ENCODE data around the gene CAPG. TPM values are rescaled to one million over a fixed set of nuclear protein-coding genes. Genes with fewer than 3 reads are reported as not detected.
A peak's percentile ranks its signal among the peaks of the same experiment; 100 is the strongest.

Gene CAPG, protein sequence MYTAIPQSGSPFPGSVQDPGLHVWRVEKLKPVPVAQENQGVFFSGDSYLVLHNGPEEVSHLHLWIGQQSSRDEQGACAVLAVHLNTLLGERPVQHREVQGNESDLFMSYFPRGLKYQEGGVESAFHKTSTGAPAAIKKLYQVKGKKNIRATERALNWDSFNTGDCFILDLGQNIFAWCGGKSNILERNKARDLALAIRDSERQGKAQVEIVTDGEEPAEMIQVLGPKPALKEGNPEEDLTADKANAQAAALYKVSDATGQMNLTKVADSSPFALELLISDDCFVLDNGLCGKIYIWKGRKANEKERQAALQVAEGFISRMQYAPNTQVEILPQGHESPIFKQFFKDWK
- 1 to 10 TPM; 5.7 to 8.0 TPM for total RNA-seq
- polyA plus RNA-seq, result 10 to 100 TPM; 15.7 to 18.6 (median 16.8) TPM
- 2.0 to 15.7 (median 4.6) reads per million in 6 experiments for total RNA-seq

DNA sequence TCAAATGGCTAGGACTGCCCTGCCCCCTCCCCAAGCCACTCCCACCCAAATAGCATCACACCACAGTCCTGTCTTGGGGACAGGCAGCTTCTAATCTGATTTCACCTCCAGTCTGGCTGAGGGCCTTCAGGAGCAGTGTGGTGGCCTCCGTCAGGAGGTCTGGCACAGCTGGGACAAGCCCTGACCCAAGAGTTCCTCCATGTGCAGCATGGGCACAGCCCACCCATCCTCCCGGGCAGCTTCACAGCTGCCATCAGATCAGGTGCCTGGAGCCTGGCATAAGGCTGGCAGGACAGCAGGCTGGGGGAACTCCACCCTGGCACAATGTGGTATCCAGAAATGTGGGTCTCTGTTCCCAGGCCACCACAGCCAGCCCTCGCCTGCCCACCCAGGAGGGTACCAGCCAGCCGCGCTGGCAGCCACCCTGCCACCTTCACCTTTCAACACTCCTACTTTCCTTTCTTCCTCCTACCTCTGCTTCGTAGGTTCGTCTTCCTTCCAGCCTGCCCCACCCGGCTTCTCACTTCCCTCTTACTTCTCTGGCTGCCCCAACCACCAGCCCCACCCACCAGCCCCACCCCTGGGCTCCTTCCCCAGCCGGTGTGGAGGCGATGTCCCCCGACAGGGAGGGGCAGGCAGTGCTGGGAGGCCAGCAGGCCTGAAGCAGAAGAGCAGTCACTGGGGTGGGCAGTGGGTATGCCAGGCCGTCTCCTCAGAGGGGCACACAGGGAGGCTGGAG lies at the start of gene CAPG:
Gene CAPG, minus strand, starts transcription at position 522 of the 739 bp plus-strand sequence. CDS start 8,221 bp downstream, outside the sequence.
- H3K4me3 Mint-ChIP-seq, result peak within 1 kb of the TSS; percentile 58 to 82 (median 72)
- POLR2A ChIA-PET, result interaction anchor here (1.9 to 3.1 kb wide), 2 partner anchors 9 to 83 kb away, joined by 11 to 23 read pairs; partner anchors contain the start of genes SH2D6 and TGOLN2
- DNase-seq (peak in 4 of 10 donors; percentile 15 to 63 (median 30)), ATAC-seq (peak in 1 of 2 donors; percentile 21)
- peaks cover 30 to 87% (median 64%) of the 10 kb centered on the region in 4 donors for H3K4me1 Mint-ChIP-seq
- no peaks in the 10 kb centered on the region for H3K36me3 Mint-ChIP-seq
- H3K9me3 Mint-ChIP-seq, result peaks cover 0 to 6% (median 0%) of the 10 kb centered on the region in 9 donors
- peaks cover 0 to 3% (median 0%) of the 10 kb centered on the region in 5 donors for H3K27me3 Mint-ChIP-seq
- H3K27ac Mint-ChIP-seq, result peak within 1 kb of the TSS in 9 of 10 donors; percentile 31 to 80 (median 63)

DNA sequence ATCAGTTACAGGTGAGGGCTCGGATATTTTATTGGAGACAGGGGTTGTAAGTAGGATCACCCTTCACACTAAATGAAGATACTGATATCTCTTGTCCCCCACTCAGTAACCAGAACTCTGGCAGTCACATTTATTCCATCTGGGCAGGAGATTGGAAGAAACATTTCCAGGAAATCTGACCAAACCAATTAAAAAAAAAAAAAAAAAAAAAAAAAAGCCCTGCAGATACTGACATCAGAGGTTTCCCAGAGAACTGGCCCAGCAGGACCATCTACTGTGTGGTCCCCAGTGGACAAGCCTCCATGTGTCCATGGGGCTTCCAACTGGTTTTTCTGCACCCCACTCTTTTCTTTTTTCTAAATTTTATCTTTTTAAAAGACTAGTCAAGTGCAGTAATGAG lies 49.6 kb upstream of the CAPG start:
- peaks cover 0 to 5% (median 0%) of the 10 kb centered on the region in 4 donors for H3K4me1 Mint-ChIP-seq
- POLR2A ChIA-PET, result no interaction called here
- H3K27ac Mint-ChIP-seq, result no peak overlapping the region
- DNase-seq (no peak), ATAC-seq (no peak)
- H3K4me3 Mint-ChIP-seq, result no peak overlapping the region
- H3K9me3 Mint-ChIP-seq, result no peaks in the 10 kb centered on the region
- no peaks in the 10 kb centered on the region for H3K36me3 Mint-ChIP-seq
- peaks cover 0 to 1% (median 0%) of the 10 kb centered on the region in 5 donors for H3K27me3 Mint-ChIP-seq

DNA sequence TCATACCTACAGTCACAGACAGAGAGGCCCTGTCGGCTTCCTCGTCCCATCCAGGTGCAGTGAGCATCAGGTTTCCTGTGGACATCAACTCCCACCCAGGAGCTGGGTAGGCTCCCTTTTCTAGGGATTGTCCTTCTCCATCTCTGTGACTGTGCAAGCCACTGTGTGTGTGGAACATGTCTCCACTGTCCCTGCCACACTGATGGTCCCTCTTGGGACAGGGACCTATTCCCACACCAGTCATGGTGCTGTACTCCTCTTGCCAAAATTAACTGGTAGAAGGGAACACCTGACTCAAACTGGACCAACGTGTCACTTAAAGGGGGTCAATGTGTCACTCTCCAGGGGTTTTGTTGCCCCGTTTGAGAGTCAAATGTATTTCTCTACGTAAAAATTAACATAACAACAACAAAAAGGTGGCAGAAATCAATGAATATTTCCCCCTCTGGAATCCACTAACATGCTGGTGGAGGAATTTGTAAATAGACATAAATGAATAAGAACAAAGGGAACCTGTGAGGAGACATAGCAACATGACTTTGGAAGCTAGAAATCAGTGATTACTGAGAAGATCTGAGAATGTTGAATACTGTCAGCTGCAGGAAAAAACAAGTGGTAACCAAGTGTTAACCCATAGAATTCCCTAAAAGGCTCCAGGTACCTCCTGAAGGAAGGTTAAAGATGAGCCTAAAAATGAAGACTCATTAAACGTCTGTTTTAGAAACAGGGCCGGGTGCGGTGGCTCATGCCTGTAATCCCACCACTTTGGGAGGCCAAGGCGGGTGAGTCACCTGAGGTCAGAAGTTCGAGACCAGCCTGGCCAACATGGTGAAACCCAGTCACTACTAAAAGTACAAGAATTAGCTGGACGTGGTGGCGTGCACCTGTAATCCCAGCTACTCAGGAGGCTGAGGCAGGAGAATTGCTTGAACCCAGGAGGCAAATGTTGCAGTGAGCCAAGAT lies 48.7 kb upstream of the CAPG start:
- DNase-seq, result no peak
- Mint-ChIP-seq H3K27me3 (peaks cover 0 to 1% (median 0%) of the 10 kb centered on the region in 5 donors), H3K36me3 (no peaks in the 10 kb centered on the region), H3K9me3 (no peaks in the 10 kb centered on the region), H3K4me1 (peaks cover 0 to 5% (median 0%) of the 10 kb centered on the region in 4 donors), H3K27ac (peak overlapping the region in 1 of 10 donors; percentile 79), H3K4me3 (no peak overlapping the region)
- POLR2A ChIA-PET, result no interaction called here
- no peak for ATAC-seq

DNA sequence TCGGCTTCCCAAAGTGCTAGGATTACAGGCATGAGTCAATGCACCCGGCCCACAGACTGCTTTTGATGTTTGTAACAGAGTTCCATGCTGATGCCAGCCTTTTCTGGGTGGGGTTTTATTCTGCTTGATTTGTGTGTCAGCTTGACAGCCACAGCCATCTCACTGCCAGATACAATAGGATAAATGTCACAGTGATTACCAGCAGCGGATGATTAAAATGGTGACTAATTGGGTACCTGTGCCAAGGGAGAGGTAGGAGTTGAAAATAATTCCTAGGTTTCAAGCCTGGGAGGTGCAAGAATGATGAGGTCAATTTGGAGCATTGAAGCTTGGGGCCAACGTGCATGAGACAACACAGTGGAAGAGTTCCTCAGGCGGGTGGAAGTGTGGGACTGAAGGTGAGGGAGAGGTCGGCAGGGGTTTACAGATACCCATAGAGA lies 47.7 kb upstream of the CAPG start:
- peaks cover 0 to 5% (median 0%) of the 10 kb centered on the region in 4 donors for H3K4me1 Mint-ChIP-seq
- no peak for ATAC-seq
- no peaks in the 10 kb centered on the region for H3K9me3 Mint-ChIP-seq
- DNase-seq, result no peak
- no peak overlapping the region for H3K4me3 Mint-ChIP-seq
- H3K27me3 Mint-ChIP-seq, result peaks cover 0 to 1% (median 0%) of the 10 kb centered on the region in 5 donors
- no peaks in the 10 kb centered on the region for H3K36me3 Mint-ChIP-seq
- POLR2A ChIA-PET, result no interaction called here
- H3K27ac Mint-ChIP-seq, result no peak overlapping the region

DNA sequence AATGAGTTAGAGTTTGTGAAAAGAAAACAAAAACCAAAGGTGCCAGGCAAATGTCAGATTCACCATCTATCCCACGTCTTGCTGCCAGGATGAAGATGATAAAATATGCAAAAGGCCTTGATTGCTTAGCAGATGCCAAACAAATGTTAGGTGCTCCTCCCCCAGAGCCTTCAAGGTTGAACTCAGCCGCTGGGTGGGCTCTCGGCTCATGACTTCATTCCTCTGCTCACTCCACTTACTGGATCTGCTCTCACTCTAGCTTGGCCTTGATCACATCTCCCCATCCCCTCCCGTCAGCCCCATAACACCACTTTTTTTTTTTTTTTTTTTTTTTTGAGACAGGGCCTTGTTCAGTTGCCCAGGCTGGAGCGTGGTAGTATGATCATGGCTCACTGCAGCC lies 46.9 kb upstream of the CAPG start:
- DNase-seq, result no peak
- peaks cover 0 to 5% (median 0%) of the 10 kb centered on the region in 4 donors for H3K4me1 Mint-ChIP-seq
- no peak overlapping the region for H3K27ac Mint-ChIP-seq
- H3K27me3 Mint-ChIP-seq, result peaks cover 0 to 1% (median 0%) of the 10 kb centered on the region in 5 donors
- no peak for ATAC-seq
- no peaks in the 10 kb centered on the region for H3K9me3 Mint-ChIP-seq
- no peaks in the 10 kb centered on the region for H3K36me3 Mint-ChIP-seq
- POLR2A ChIA-PET, result no interaction called here
- no peak overlapping the region for H3K4me3 Mint-ChIP-seq

DNA sequence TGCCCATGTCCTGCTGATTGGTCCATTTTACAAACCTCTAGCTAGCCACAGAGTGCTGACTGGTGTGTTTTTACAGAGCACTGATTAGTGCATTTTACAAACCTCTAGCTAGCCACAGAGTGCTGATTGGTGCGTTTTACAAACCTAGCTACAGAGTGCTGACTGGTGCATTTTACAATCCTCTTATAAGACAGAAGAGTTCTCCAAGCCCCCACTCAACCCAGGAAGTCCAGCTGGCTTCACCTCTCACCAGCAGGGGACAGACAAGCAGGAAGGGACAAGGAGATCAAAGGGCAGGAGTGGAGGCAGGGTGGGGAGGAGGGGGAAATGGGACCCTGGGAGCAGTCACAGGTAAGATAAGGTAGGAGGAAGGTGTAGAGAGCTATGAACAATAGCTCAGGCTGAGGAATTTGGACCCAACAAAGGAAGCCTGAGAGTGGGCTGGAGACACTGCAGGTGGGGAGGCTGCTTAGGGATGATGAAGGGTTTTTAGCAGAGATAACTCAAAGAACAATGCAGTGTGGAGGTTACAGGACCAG lies 45.5 kb upstream of the CAPG start:
- DNase-seq, result no peak
- H3K36me3 Mint-ChIP-seq, result no peaks in the 10 kb centered on the region
- POLR2A ChIA-PET, result interaction anchor here (1.1 kb wide), 1 partner anchor 18 kb away, joined by 5 read pairs; no protein-coding TSS in a partner anchor
- peaks cover 0 to 5% (median 0%) of the 10 kb centered on the region in 4 donors for H3K4me1 Mint-ChIP-seq
- H3K9me3 Mint-ChIP-seq, result no peaks in the 10 kb centered on the region
- no peak for ATAC-seq
- no peak overlapping the region for H3K4me3 Mint-ChIP-seq
- peak overlapping the region in 3 of 10 donors; percentile 28 to 46 (median 30) for H3K27ac Mint-ChIP-seq
- peaks cover 0 to 1% (median 0%) of the 10 kb centered on the region in 5 donors for H3K27me3 Mint-ChIP-seq

DNA sequence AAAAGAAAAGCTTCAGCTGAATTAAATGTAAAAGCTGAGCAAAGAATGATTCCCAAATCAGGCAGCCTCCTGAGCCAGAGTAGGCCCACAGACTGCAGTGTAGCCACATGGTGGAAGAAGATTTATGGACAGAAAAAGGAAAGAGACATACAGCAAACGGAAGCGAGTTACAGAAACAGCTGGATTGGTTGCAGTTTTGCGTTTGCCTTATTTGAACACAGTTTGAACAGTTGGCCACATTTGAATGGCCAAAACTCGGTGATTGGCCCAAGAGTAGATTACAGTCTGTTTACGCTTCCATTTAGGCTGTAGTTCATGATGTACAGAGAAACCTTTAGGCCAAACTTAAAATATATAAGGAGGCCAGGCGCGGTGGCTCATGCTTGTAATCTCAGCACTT lies 43.4 kb upstream of the CAPG start:
- Mint-ChIP-seq H3K9me3 (no peaks in the 10 kb centered on the region), H3K36me3 (no peaks in the 10 kb centered on the region), H3K27me3 (peaks cover 0 to 1% (median 0%) of the 10 kb centered on the region in 5 donors), H3K4me1 (peaks cover 0 to 5% (median 0%) of the 10 kb centered on the region in 4 donors), H3K4me3 (no peak overlapping the region), H3K27ac (peak overlapping the region in 2 of 10 donors; percentile 9 to 46)
- ATAC-seq (no peak), DNase-seq (no peak)
- POLR2A ChIA-PET, result no interaction called here

DNA sequence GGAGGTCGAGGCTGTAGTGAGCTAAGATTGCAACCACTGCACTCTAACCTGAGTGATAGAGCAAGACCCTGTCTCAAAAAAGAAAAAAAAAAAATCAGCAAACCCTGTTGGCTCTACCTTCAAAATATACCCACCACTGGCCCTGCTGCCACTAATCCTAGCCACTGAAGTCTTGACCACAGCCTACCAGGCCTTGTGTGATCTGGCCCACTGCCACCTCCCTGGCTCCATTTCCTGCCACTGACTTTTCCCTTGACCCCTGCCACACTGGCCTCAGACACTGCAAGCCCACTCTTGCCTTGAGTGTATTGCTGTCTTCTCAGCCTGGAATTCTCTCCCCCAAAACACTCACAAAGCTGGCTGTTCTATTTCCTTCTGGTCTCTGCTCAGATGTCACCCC lies 42.1 kb upstream of the CAPG start:
- DNase-seq (no peak), ATAC-seq (no peak)
- peaks cover 0 to 1% (median 0%) of the 10 kb centered on the region in 5 donors for H3K27me3 Mint-ChIP-seq
- no peaks in the 10 kb centered on the region for H3K36me3 Mint-ChIP-seq
- peak overlapping the region in 1 of 10 donors; percentile 34 for H3K27ac Mint-ChIP-seq
- peaks cover 0 to 5% (median 0%) of the 10 kb centered on the region in 4 donors for H3K4me1 Mint-ChIP-seq
- POLR2A ChIA-PET, result no interaction called here
- H3K4me3 Mint-ChIP-seq, result no peak overlapping the region
- no peaks in the 10 kb centered on the region for H3K9me3 Mint-ChIP-seq

DNA sequence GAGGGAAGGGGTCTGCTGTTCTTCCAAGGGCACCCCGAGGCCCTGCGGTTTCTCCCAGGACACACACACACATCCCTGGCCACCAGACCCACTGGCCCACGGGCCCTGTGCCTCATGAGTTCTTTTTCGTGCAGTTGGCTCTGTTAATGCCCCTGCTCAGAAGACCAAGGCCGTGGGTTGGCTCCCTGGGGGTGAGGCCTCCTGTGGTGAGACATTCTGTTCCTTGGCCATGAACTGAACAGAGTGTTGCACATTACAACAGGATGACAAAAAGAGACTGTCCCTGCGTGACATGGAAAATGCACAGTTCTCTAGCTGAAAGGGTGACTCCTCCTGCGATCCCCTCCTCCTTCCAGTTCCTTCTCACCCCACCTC lies 39.0 kb upstream of the CAPG start:
- no peaks in the 10 kb centered on the region for H3K36me3 Mint-ChIP-seq
- no peak for DNase-seq
- no peaks in the 10 kb centered on the region for H3K27me3 Mint-ChIP-seq
- H3K4me3 Mint-ChIP-seq, result no peak overlapping the region
- H3K27ac Mint-ChIP-seq, result no peak overlapping the region
- ATAC-seq, result no peak
- POLR2A ChIA-PET, result interaction anchor here (1.3 to 1.7 kb wide), 2 partner anchors 20 to 89 kb away, joined by 3 to 4 read pairs; partner anchors contain the start of gene MAT2A
- H3K9me3 Mint-ChIP-seq, result no peaks in the 10 kb centered on the region
- no peaks in the 10 kb centered on the region for H3K4me1 Mint-ChIP-seq

DNA sequence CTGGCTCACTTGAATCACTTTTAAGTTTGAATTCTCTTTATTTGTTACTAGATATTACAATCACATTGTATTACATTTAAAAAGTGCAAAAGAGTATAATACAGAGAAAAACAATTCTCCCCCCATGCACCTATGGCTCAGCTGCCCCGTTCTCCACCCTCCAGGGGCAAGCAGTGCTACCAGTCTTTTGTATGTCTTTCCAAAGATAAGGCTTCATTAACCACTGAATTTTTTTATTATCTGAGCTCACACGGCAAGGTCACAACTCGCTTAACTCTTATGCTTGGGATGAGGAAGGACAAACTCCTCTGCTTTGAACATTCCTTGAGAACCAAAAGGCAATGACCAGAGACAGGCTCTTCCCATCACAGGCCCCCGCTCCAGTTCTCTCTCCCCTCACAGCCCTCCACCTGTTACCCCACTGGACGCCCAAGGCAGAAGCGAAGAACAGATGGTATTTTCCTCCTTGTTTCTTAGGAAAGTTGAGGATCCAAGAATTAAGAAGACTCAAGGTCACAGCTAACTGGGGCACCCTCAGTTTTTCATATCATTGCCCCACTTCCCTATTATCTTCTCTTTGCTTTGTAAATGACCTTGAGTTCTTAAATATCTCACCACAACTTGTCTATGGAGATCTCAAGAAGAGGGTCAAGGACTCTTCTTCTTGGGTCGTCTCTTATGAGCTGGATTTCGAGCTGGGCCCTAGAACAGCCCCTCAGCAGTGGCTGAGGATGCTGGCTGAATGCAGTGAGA lies 38.5 kb upstream of the CAPG start:
- ATAC-seq, result no peak
- H3K27ac Mint-ChIP-seq, result peak overlapping the region in 2 of 10 donors; percentile 47 to 63
- POLR2A ChIA-PET, result interaction anchor here (0.7 to 1.7 kb wide), 3 partner anchors 20 to 90 kb away, joined by 3 to 4 read pairs (median 3); partner anchors contain the start of gene MAT2A

DNA sequence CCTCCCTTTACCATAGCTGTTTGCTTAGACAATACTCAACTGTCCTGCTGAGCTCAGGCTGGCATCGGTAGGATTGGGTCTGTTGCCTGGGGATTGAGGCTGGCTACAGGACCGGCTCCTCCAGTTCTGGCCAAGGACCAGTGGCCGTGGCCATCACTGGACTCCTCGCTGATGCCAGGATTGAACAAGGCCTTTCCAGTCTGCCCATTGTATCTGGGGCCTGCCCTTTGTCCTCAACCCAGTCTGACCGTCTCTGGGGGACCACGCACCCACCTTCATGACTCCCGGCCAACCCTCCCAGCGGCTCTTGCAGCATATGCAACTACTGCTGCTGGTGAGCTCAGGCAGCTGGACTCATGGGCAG lies 37.0 kb upstream of the CAPG start:
- no peaks in the 10 kb centered on the region for H3K9me3 Mint-ChIP-seq

More for the DNA sequence above, 38.5 kb upstream of the CAPG start:
- no peaks in the 10 kb centered on the region for H3K4me1 Mint-ChIP-seq
- H3K36me3 Mint-ChIP-seq, result no peaks in the 10 kb centered on the region
- no peak for DNase-seq
- no peak overlapping the region for H3K4me3 Mint-ChIP-seq
- H3K9me3 Mint-ChIP-seq, result no peaks in the 10 kb centered on the region
- H3K27me3 Mint-ChIP-seq, result no peaks in the 10 kb centered on the region

More for the DNA sequence above, 37.0 kb upstream of the CAPG start:
- ATAC-seq (no peak), DNase-seq (no peak)
- no peaks in the 10 kb centered on the region for H3K4me1 Mint-ChIP-seq
- no peaks in the 10 kb centered on the region for H3K27me3 Mint-ChIP-seq
- POLR2A ChIA-PET, result interaction anchor here (0.7 kb wide), 1 partner anchor 16 kb away, joined by 5 read pairs; no protein-coding TSS in a partner anchor
- H3K4me3 Mint-ChIP-seq, result no peak overlapping the region
- H3K27ac Mint-ChIP-seq, result no peak overlapping the region
- H3K36me3 Mint-ChIP-seq, result no peaks in the 10 kb centered on the region

All from naive thymus-derived CD8-positive, alpha-beta T cell (primary cell).